ENCODE results near the gene RCAN3. TPM values are rescaled to one million over a fixed set of nuclear protein-coding genes. Genes with fewer than 3 reads are reported as not detected.

Gene RCAN3
- total and polyA plus RNA-seq, 2 of the 13 experiments (the other 11 are each of a cell fraction or from before 2014, with no cell fraction given): 12.2 to 13.3 TPM

- no peak for TF ChIP-seq EP300 (IDR thresholded peaks at IDR 0.05; ENCODE audit: low read depth in 2 of 2, low read length in 2 of 2)
- TF ChIP-seq EP300 (CRISPR knock-in tag; IDR thresholded peaks at IDR 0.05; ENCODE audit: borderline replicate concordance): no peak
- TF ChIP-seq ZNF333 (CRISPR knock-in tag; IDR thresholded peaks at IDR 0.05; ENCODE audit: borderline replicate concordance): no peak
- TF ChIP-seq ZNF543 (CRISPR knock-in tag; IDR thresholded peaks at IDR 0.05): no peak
- TF ChIP-seq RNF2 (conservative IDR thresholded peaks at IDR 0.05; ENCODE audit: low read depth): no peak
- no peak for TF ChIP-seq PITX1 (CRISPR knock-in tag; IDR thresholded peaks at IDR 0.05)
- TF ChIP-seq ISL2 (CRISPR knock-in tag; IDR thresholded peaks at IDR 0.05): no peak
- TF ChIP-seq FOXA1 (IDR thresholded peaks at IDR 0.05): no peak
- no peak for TF ChIP-seq FOXA1 (CRISPR knock-in tag; IDR thresholded peaks at IDR 0.05)
- no peak for TF ChIP-seq ZNF484 (CRISPR knock-in tag; IDR thresholded peaks at IDR 0.05; ENCODE audit: borderline replicate concordance, low read depth)
- TF ChIP-seq ZFX (CRISPR knock-in tag; IDR thresholded peaks at IDR 0.05; ENCODE audit: low read depth): no peak
- no peak for TF ChIP-seq TERF1 (CRISPR knock-in tag; IDR thresholded peaks at IDR 0.05)
- no peak for TF ChIP-seq ZNF724P (CRISPR knock-in tag; IDR thresholded peaks at IDR 0.05; ENCODE audit: borderline replicate concordance)
- TF ChIP-seq SATB2 (CRISPR knock-in tag; IDR thresholded peaks at IDR 0.05): no peak
- TF ChIP-seq ZNF318 (CRISPR knock-in tag; IDR thresholded peaks at IDR 0.05): no peak
- no peak; the same call in 1 of the 2 replicates for TF ChIP-seq ZNF607 (CRISPR knock-in tag; IDR thresholded peaks at IDR 0.05; ENCODE audit: borderline replicate concordance)
- TF ChIP-seq ZNF207 (IDR thresholded peaks at IDR 0.05; ENCODE audit: borderline replicate concordance): no peak
- TF ChIP-seq TEAD3 (CRISPR knock-in tag; optimal IDR thresholded peaks at IDR 0.05; ENCODE audit: borderline replicate concordance): no peak
- no peak for TF ChIP-seq SNAPC5 (CRISPR knock-in tag; IDR thresholded peaks at IDR 0.05; ENCODE audit: borderline replicate concordance)
- no peak for TF ChIP-seq TFDP1 (CRISPR knock-in tag; IDR thresholded peaks at IDR 0.05; ENCODE audit: borderline replicate concordance)
- TF ChIP-seq ZNF501 (CRISPR knock-in tag; IDR thresholded peaks at IDR 0.05): no peak
These were observed 1.1 kb upstream of the RCAN3 start (continued) for GRCh38 chr1:24501371-24502064.

Data from HepG2 (cell line).